Activated gamma-delta T cell treated with Interleukin-2 at 50 U/mL for 16 hours (primary cell): ENCODE measurements around the gene MRM3.
"Not testable (repeated sequence)": the region's sequence is repeated elsewhere in the genome, so short reads cannot be mapped to it uniquely, and the experiment has no call there.

Source experiments
- DNase-seq: peaks from one replicate; pipeline ENCODE4 v3.0.0-alpha.2; 2020

Gene MRM3

DNA sequence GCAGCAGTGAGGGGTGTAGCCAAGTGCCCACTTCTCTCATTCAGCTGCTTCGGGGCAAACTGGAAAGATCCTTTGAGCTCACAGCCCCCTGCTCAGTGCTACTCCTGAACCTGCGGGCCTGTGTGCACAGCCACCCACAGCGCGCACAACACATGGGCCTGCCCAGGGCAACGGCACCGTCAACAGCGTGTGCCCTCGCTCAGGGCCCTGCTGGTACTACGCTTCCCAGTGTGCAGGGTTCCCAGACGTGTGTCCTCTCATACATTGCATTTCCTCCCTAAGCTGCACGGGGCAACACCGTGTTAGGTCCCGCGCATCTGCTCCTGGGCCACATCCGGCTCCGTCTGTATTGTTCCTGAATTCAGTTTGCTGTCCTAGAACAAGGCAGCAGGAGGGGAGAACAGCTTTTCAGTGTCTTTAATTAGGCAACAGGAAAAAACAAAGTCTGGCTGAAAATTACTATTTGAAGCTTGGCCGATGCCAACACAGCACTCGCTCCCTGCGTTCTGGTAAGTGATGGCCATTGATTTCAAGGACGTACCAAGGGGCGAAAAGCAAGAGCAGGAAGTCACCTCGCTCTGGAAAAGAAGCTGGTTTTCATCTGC, 15.2 kb downstream of the MRM3 start:
- DNase-seq = no peak

DNA sequence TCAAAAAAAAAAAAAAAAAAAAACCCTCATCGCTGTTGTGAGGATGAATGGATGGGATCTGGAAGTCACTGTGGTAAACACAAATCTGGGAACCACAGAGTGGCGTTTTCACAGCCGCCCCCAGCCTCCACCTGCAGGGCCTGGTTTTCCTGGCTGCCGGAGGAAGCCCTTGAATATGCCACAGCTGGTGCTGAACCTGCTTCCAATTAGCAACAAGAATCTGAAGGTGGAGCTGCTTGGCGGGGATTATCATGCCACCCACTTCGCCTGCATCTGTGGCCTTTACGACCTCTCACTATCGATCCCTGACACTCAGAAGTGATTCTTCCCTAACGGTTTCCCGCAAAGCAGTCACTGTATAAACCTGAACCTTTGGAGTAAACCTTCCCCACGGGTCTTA, 16.1 kb downstream of the MRM3 start:
- no peak for DNase-seq

DNA sequence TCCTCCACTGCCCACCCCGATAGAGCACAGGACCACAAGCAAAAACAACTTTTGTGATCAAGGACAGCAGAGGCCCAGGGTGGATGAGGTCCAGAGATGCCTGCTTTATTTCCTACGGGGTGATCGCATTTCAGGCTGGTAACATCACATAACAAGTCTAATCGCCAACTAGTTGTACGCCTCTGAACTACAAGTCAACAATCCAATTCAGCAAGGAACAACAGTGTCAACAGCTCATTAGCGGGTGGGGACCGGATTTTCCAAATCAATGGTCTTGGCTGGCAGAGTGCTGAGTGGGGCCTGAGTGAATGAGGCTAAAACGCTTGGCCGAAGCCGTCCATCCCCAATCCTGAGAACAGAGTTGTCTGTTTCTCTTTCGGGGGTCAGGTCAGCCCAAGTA, 17.1 kb downstream of the MRM3 start:
- no peak for DNase-seq

DNA sequence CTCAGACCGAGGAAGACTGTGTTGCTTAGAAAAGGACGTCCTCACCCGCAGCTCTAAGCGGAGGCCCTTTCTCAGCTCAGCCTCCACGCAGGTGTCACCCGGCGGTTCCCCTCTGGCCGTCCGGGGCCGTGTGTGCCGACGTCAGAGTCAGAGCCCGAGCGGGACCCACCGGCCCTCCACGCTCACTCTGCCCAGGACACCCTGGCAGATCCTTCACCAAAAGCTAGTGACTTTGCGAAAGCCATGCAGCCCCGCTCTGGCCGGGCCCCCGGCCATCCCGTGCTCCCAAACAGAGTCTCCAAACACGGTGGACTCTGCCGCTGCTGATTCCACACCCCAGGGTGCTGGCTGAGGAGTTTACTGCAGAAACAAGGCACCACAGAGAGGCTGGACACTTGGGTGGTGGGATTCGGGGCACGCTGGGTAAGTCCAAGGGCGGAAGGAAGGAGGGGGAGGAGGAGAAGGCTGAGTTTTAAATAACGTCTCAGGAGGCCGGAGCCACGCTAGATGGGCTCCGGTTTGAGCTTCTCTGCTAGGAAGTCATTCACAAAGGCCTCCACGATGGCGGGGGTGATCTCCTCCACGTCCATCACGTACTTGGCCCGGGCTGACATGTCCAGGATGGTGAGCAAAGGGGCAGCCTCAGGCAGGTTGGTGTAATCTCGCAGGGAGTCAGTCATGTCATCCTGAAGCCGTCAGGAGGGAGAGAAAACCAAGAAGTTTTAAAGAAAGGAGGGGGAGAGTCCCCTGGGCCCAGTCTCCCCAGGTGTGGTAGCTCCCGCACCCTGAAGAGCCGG, 18.5 kb downstream of the MRM3 start:
- DNase-seq = no peak

DNA sequence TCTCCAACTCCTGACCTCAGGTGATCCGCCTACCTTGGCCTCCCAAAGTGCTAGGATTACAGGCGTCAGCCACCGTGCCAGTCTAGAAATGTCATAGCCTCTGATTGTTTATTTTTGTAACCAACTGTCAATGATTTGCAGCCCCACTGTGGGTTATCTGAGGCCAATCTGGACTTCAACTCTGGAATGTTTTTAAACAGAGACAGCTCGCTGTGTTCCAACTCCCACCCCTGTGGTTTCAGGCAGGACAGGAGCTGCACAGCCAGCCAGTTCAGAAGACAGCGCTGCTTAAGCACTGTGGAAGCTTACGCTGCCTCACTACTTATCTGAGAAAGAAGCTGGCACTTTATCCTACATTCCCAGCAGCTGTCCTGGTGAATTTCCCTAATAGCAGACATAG, 19.5 kb downstream of the MRM3 start:
- no peak for DNase-seq

DNA sequence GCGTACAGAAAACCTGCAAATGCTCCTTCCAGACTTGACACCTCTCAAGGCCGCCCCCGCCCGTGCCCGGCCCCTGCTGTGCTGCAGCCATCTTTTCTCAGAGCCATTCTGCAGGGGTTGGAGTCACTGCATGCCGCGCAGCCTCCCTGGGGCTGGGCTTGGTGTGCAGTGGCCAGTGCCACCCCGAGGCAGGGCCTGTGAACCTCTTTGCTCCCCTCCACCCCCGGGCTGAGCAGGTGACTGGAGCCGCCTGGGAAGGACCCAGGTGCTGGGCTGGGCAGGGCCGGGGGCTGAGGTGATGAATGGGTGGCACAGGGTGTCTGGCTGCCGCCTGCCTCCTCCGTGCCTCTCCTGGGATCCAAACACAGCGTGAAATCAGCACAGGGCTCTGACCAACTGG, 20.3 kb downstream of the MRM3 start:
- DNase-seq = no peak

DNA sequence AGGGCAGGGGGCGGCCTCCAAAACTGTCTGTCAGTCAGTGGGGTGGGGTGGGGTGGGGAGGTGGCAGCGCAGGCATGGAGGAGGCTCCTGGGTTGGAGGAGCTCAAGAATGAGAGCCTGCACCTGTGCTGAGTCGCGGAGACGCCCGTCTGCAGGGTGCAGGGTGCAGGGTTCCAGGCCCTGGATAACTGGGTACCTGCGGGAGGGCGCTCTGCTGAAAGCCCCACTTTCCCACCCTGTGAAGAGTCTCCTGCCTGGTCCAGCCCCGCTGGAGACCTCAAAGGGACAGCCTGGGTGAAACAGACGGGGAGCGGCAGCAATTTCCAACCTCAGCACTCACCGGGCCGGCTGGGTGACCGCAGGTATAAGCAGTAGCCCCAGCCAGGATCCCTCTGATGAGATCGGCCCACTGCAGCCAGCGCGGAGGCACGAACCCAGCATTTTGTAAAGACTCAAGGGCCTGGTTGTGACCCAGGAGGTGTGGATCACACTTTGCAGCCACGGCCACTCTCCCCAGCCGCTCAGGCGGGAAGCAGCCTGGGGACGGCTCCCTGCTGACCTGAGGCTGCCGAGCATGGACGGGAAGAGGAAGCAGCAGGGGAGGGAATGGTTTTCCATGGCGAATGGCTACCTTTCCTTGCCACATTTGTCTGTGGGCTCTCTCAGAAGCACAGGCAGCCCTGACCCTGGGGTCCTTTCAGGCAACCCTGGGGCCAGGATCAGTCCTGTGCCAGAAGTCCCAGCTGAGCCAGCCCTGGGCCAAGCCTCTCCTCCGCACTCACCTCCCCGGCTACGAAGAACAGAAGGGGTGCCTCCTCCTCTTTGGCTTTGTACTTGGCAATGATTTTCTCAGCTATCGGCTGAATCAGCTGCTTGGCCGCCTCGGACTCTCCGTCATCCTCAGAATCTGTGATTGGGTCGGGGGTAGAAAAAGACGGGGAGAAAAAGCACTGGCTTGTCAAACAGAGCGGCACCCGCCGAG, 21.0 kb downstream of the MRM3 start:
- no peak for DNase-seq

DNA sequence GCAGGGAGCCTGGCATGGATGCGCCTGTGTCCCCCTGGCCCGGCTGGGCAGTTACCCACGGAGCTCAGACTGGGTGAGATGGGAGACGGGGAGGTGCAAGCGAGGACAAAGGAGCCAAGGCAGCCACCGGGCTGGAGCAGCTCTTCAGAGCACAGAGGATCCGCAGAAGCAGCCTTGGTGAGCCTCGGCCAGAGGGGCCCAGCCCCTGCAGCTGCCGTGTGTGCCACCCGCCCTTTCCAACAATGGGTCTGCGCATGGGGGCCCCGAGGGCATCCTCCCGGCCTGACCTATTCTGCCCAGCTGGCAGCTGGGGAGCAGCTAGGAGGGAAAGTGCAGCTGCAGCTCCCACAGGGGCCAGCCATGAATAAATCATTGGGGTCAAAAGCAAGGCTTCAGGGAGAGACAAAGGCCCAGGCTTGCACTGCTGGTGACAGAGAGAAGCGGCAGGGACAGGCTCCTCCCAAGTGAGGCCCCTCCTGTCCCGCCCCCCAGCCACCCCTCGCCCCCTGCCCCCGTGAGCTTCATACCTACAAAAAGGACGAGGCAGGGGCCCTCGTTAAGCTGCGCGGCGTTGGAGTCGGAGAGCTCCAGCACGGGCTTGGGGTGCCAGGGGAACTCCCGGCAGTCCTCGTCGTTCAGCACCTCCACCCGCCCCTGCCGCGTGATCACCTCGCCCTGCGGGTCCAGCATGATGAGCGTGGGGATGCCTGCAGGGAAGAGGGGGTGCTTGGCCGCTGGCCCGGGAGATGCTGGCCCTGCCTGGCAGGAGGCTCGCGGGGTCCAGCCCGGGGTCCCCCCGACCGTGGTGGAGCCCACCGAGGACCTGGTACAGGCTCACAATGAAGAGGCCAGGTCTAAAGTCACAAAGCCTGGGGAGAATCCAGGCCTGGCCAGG, 22.6 kb downstream of the MRM3 start:
- DNase-seq = no peak

DNA sequence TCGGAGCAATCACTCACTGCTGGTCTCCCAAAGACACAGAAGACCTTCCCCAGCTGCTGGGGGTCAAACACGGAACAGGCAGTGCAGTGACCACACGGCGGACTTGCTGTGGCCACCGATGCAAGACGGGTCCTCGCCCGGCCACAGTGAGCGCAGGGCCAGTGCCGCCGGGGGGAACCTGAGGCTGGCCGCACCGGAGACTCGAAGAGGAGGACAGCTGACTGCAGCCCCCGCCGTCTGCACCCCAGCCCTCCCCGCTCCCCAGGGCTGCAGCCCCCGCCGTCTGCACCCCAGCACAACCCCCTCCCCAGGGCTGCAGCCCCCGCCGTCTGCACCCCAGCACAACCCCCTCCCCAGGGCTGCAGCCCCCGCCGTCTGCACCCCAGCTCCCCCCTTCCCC, 23.7 kb downstream of the MRM3 start:
- not testable (repeated sequence) for DNase-seq

DNA sequence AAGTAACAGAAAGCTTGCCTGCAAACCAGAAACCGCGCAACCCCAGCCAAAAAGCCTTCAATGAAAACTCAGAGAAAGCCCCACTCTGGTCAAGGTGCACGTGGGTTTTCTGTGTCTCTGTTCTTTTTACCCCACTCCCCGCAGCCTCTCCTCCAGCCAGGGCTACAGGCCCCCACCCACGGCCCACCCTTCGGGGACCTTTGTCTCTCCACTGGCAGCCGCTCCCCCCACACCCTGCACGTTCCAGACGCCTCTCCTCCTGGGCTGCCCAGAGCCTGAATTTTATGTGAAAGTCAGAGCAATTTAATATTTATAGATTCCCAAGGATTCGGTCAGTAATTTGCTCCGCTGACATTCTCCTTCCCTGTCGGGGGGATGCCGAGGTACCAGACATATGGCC, 24.2 kb downstream of the MRM3 start:
- DNase-seq = no peak

DNA sequence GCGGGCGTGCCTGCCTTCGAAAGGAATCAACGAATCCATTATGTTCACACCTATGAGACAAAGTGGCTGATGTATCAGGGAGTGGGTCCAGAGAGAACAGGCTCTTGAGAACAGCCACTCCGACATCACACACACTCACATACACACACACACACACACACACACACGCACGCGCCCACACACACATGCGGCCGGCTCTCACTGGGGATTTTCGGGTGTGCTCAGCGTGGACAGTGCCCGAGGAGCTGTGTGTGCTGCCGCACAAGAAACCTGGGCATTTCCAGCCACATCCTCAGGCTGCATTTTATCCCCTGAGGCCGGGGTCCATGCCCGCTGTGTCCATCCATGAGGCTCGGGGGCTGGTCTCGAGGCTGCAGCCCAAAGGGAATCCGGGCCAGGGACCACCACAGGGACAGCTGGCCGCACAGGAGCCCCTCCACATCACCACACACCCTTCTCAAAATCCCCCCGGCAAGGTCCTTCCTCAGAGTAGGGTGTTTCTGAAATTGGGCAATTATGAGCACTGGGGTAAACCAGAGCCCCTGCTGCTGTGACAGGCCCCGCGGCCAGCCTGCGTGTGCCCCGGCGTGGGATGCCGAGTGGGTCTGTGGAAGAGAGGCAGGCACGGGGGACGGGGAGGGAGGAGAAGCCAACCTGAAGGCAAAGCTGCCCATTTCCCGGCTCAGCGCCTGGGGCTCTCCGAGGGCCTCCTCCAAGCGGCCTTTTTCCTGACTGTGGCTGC, 24.8 kb downstream of the MRM3 start:
- DNase-seq = no peak

DNA sequence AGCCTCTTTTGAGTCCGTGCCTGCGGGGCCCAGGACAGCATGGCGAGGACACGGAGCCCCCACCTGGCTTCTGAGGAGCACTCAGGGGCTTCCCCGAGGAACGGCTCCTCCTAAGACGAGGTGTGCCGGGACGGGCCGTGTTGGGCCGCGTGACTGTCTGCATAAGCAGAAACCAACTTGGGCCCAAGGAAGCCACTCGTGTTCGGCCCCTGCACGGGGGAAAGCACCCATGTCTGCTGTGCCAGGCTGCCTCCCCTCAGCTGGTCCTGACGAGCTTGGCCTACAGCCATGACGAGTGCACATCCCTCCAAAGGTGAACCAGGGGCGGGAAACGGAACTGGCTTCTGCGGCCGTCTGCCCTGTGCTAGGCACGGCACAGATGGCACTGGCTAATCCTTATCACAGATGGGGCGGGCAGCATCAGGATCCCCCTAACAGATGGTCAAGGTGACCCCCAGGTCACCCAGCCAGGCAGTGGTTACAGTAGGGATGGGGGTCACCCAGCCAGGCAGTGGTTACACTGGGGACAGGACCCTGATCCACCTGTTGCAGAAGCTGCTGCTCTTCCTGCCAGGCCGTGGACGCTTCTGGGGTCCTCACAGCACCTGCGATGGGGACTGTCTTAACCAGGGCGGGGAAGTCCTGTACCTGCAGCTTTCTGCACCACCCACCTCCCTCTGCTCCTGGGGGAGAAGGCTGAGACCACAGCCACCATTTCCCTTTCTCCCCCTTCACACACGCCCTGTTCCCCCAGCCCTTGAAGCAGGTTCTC, 25.6 kb downstream of the MRM3 start:
- no peak for DNase-seq

DNA sequence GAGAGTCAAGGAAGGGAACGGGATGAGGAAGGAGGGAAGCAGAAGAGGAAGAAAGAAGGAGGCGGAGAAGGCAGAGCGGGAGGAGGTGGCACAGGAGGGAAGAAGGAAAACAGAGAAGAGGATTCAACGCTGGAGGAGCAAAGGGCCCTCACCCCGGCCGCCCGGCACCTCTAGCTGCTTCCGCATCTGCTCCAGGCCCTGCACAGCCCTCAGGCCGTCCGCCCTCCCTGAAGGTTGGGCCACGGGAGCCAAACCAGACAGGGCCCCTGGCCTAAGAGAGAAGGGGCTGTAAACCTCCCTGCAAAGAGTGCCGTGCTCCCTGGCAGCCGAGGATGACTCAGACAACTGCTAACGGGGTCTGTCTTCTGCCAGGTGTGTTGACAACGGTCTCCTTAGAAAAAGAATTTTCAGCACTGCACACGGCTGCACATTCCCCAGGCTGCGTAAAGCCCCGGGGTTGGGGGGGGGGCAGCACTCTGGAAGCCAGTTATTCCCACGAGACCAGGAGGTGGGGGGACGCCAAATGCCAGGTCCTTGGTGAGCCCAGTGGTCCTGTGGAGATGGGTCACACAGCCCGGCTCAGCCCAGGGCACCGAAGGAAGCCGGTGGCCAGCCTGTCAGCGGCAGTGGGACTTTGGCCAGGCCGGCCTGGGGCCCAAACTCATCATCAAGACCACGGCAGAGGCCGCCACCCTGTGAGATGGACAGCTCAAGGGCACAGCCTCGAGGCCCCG, 29.1 kb downstream of the MRM3 start:
- no peak for DNase-seq

DNA sequence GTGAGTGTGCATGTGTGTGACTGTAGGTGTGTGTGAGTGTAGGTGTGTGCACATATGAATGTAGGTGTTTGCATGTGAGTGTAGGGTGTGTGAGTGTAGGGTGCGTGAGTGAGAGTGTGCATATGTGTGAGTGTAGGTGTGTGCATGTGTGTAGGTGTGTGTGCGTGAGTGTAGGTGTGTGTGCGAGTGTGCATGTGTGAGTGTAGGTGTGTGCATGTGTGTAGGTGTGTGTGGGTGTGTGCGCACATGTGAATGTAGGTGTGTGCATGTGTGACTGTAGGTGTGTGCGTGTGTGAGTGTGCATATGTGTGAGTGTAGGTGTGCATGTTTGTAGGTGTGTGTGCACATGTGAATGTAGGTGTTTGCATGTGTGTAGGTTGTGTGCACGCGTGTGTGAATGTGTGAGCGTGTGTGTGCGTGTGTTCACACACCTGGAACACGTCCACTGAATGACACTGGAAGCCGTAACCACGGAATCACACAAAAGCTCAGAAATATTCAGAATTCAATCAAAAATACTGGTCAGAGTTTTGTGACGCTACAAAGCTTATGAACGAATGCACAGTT, 30.6 kb downstream of the MRM3 start:
- no peak for DNase-seq

DNA sequence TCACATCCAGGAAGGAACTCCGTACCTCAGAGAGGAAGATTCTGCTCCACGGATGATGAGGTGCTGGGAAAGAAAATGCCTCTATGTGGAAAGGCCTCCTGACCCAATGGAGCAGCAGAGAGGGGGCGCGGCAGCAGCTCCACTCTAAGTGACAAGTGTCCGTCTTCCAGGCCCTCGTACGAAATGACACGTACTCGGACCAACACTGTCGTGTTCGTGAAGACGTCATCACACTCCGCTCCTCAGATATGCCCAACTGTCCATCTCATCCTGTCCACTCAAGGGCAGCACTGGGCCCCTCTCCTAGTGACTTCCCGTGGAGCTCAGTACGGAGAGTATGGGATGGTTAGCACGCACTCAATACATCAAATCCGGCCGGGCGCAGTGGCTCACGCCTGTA, 32.2 kb downstream of the MRM3 start:
- no peak for DNase-seq

DNA sequence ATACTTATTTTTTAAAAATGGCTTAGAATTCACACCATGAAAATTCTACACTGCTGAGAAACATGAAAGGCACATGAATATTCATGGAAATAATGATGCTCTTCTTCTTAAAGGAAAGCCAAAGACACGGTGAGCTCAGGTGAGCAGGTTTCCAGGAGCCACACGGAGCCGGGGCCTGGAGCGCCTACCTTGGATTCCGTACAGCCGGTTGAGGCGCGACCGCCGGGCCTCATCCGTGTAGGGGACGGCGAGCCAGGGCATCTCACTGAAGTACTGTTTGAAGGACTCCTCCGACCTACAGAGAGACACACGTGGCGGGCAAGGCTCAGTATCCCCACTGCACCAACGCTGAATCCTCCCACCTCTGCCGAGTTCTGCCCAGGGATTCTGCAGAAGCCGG, 37.1 kb downstream of the MRM3 start:
- no peak for DNase-seq

DNA sequence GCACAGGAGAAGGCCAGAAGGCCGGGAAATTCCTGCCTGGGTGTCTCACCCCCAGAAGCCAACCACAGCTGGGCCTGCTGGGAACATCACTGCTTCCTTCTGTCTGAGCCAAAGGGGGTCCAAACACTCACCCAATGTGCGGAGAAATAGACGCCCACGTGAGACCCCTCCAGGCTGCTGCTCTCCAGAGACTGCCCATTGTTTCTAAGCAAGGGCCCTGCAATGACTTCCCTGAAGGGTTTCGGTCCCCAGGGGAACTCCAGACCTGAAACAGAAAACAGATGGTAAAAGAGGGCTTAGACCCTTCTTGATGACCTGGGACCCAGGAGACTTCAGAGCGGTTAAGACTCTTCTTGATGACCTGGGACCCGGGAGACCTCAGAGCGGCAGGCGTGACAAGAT, 41.3 kb downstream of the MRM3 start:
- no peak for DNase-seq

DNA sequence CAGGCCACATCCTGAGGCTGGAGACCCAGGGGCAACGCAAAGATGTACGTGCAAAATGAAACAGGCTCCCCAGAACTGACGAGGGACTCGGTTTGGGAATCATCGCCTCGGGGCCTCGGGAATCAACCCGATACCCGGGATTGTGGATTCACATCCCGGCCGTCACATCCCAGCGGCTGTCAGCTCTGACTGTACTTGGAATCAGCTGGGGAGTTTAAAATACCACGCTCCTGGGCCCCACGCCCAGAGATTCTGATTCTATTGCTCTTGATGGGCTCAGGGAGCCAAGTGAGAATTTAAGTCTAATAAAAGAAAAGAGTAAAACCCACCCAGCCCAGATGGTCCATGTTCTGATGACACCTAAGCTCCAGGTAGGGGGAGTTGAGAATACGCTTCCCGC, 42.2 kb downstream of the MRM3 start:
- DNase-seq = no peak

DNA sequence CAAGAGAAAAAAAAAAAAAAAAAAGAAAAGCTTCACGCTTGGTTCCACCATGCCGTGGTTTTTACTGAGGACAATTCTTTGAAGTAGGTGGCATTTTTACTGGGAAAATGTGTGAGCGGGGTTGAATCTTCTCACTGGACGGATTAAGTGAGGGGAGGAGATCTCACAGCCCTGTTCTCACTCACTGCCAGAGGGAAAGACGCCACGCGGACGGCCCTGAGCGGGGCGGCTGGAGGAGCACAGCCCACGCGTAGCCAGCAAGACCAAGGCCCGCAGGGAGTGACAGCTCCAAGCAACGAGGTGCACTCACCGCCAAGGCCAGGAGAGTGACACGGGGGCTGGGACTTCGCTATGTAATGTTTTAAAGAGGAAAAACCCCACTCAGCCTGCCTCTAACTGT, 43.1 kb downstream of the MRM3 start:
- DNase-seq = no peak

DNA sequence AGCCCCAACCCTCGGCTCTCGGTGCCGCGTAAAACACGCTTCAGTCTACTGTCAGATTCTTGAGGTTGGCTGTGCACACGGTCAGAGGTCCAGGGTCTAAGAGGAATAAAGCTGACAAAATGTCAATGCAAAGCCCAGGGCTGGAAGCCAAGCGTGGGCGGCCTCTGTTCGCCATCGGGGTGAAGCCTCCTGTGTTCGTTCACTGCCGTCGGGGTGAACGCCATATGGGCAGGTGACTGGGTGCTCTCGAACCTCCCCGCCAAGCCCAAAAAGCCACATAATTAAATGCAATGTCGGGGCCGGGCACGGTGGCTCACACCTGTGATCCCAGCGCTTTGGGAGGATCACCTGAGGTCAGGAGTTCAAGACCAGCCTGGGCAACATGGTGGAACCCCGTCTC, 44.6 kb downstream of the MRM3 start:
- no peak for DNase-seq
